ENCODE measurements around the gene RBMS2.

GRCh38 chr12:56578983-56579546 is 57.4 kb downstream of the RBMS2 start:
- TF ChIP-seq EZH2 (IDR thresholded peaks at IDR 0.05) (no peak), POLR2AphosphoS5 (IDR thresholded peaks at IDR 0.05; ENCODE audit: borderline replicate concordance, low read depth, low read length) (no peak), FOXP2 (optimal IDR thresholded peaks at IDR 0.05; ENCODE audit: control extremely low read depth, extremely low read length, insufficient read depth) (no peak)
